NCI-H2171 (cell line): ENCODE data around the gene STX8.
"Not testable (repeated sequence)": the region's sequence is repeated elsewhere in the genome, so short reads cannot be mapped to it uniquely, and the experiment has no call there.

ENCODE experiments used
- DNase-seq: peaks from one replicate; lab custom pipeline; 2025; lab: John Stamatoyannopoulos, UW

Gene STX8

GRCh38 chr17:9342225-9342624 lies 233.4 kb downstream of the STX8 start:
- no peak for DNase-seq

DNA sequence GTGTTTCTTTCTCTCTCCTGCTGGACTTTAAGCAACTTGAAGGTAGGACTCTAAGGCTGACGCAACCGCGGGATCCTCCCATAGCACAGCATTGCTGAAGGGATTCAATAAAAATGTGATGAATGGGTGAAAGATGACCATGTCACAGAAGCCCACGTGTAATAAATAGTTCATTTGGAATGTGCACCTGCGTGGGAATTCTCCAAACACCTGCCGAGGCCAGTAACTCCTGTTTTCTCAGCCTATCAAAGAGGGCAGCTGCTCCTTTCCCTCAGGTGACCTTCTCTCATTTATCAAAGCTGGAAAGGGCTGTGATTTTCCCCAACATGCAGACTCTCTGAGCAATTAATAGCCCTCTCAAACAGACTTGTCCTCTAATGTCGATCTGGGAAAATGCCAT lies 235.7 kb downstream of the STX8 start:
- no peak for DNase-seq

GRCh38 chr17:9339482-9339881 lies 236.1 kb downstream of the STX8 start:
- not testable (repeated sequence) for DNase-seq

GRCh38 chr17:9336817-9337216 lies 238.8 kb downstream of the STX8 start:
- no peak for DNase-seq

- no peak for DNase-seq
Measured at GRCh38 chr17:9334536-9335446, 240.8 kb downstream of the STX8 start.

GRCh38 chr17:9332132-9332494 lies 243.5 kb downstream of the STX8 start:
- DNase-seq: no peak

DNA sequence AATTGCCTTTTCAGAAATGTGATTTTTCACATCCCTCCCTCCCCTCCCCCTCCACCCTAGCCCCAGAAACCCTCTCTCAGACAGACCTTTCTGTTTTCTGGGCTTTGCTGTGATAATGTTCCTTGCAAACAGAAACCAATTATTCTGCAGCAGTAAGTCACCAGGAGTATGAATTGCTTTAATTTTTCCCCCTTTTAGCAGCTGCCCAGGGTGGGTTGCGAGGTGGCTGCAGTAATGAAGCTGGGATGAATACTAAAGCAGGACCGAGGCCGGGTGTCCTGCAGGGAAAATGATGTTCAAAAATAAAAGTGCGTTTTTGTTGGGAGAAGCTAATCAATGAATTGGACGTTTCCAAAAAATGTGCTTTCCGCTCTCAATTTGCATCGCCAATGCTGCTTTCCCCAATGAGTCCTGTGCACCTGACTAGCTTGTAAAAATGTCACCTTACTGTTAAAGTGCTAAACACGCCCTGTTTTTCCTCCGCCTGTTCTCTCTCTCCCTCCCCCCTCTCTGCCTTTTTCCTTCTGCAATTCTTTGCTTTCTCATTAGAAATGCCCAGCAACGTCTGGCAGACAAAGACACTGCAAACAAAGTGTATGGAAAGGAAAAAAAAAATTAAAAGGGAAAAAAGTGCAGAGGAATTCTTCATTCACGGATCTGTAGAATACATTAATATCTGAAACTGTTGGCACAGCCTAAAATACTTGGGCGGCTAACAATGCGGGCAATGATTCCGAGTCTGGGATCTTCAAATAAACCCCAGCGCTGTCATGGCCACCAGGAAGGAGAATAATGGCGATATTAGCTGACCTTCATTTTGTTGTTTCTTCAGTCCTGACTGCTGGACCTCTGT lies 244.1 kb downstream of the STX8 start:
- DNase-seq: no peak

- DNase-seq: no peak
Measured at GRCh38 chr17:9330611-9331271, 244.9 kb downstream of the STX8 start.

- no peak for DNase-seq
Measured at GRCh38 chr17:9330141-9330540, 245.5 kb downstream of the STX8 start.

GRCh38 chr17:9329251-9329921 lies 246.2 kb downstream of the STX8 start:
- DNase-seq: no peak

DNA sequence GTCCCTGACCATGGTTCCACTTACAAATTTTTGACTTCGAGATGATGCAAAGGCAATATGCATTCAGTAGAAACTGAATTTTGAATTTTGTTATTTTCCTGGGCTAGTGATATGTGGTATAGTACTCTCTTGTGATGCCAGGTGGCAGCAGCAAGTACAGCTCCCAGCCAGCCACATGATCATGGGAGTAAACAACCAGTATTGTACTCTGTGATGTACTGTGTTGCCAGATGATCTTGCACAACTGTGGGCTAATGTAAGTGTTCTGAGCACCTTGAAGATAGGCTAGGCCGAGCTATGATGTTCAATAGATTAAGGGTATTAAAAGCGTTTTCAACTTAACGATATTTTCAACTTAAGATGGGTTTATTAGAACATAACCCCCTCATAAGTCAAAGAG lies 250.8 kb downstream of the STX8 start:
- DNase-seq: no peak

DNA sequence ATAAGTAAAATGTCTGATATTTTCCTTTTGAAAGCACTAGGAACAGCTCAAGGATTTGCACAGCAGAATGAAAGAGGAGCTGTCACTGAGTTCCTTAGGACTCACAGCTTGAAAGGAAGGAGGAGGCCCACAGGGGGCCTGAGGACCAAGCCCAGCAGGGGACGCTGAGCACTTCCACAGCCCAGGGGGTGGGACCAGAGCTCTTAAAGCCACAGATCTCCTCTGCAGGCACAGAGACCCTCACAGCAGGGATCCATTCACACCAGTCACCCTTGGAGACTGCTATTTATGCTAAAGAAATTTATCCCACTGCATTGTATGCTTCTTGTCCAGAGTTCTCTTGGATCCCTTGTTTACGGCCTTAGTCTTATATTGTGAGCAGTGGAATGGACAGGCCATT lies 253.3 kb downstream of the STX8 start:
- DNase-seq: no peak

DNA sequence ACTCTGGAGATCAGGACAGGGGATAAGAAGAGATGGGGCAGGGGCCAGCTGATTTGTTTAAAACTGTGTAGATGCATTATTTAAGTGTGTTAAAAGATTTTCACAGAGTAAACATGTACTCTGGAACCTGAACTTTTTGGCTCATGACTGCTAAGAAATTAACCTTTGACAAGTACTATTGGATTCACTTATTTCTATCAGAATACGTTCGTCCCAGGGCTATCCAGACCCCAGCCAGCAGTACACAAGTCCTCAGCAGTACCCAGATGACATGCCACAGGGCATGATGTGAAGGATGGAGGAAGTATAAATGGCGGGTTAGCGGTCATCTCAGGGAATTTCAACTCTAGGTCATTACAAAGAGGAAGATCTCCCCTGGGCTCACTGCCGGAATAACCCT lies 253.7 kb downstream of the STX8 start:
- DNase-seq: no peak

- DNase-seq: no peak
Measured at GRCh38 chr17:9315360-9315759, 260.3 kb downstream of the STX8 start.

DNA sequence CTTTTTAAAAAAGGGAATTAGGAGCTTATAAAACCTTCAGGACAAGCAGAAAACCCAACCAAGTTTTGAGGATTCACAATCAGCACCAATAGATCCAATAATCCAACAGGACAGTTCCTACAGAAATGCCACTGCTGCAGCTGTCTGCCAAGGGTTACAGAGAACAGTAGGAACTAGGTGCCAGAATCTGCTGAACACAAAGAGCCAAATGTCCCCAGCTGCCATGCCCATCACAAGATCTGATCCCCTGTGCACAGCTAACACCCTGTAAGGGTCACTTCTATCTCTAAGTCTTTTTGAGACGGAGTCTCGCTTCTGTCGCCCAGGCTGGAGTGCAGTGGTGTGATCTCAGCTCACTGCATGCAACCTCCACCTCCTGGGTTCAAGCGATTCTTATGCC lies 262.3 kb downstream of the STX8 start:
- no peak for DNase-seq

DNA sequence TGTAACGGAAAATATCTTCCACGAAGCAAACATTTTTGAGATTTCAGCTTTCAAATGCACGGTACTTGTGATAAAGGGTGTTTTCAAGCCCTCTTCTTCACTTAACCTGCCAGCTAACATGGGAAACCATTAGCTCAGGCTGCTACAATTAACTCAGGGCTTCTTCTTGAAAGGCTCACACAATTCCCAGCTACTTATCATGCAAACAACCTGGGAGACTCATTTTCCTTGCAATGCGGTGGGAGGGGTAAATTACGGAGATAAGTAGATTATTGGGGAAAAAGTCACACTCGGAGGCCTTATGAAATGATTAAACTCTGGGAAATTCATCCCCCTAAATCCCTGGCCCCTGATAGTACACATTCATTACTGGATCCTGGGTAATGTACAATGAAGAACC lies 266.4 kb downstream of the STX8 start:
- DNase-seq: no peak

- no peak for DNase-seq
Measured at GRCh38 chr17:9308069-9308468, 267.6 kb downstream of the STX8 start.

DNA sequence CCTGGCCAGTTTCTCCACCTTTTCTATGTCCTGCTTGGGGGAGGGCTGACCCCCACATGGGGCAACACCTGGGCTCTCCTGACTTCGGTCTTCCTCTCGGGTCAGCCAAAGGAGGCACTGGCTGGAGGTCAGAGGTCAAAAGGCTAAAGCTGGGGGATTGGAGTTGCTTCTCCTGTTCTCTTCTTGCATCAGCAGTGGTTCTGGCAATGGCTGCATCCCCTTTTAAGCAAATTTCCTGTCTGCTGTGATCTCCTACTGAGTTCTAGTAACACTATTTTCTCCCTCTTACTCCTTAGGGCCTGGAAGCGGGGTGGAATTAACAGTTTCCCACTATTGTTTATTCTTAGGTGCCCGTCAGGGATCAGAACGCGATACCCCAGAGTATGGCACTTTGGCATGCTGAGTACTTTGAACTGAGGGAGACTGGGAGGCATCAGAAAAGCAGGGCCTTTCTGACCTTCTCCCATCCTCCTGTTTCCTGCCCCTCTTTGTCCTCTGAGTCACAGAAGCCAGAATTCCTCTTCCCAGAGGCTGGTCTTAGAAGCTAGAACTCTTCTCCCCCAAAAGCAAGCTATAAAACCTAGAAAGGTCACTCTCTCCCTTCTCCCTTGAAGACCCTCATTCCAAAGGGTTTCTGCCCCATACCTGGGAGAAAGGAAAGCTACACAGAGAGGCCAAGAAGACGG lies 268.2 kb downstream of the STX8 start:
- DNase-seq: no peak

DNA sequence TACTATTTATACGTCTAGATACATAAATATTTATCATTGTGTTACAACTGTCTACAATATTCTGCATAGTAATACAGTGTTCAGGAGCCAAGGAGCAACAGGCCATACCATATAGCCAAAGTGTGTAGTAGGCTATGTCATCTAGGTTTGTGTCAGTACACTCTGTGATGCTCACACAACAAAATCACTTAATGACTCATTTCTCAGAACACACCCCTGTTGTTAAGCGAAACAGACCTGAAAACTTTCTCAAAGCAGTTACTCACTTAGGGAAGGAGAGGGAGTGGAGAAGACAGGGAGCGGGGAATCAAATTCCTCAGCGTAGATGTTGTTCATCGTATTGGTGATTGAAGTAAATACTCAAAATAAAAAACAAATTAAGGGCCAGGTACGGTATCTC lies 269.5 kb downstream of the STX8 start:
- no peak for DNase-seq

- DNase-seq: no peak
Measured at GRCh38 chr17:9299695-9300094, 275.9 kb downstream of the STX8 start.

- no peak for DNase-seq
Measured at GRCh38 chr17:9298776-9299295, 276.8 kb downstream of the STX8 start.
